ENCODE results near the gene ERGIC1.
"Not testable (repeated sequence)": the region's sequence is repeated elsewhere in the genome, so short reads cannot be mapped to it uniquely, and the experiment has no call there.

The ERGIC1 gene

GRCh38 chr5:172848419-172848818 lies 14.4 kb downstream of the ERGIC1 start:
- DNase-seq (ENCODE audit: low spot score): no peak

DNA sequence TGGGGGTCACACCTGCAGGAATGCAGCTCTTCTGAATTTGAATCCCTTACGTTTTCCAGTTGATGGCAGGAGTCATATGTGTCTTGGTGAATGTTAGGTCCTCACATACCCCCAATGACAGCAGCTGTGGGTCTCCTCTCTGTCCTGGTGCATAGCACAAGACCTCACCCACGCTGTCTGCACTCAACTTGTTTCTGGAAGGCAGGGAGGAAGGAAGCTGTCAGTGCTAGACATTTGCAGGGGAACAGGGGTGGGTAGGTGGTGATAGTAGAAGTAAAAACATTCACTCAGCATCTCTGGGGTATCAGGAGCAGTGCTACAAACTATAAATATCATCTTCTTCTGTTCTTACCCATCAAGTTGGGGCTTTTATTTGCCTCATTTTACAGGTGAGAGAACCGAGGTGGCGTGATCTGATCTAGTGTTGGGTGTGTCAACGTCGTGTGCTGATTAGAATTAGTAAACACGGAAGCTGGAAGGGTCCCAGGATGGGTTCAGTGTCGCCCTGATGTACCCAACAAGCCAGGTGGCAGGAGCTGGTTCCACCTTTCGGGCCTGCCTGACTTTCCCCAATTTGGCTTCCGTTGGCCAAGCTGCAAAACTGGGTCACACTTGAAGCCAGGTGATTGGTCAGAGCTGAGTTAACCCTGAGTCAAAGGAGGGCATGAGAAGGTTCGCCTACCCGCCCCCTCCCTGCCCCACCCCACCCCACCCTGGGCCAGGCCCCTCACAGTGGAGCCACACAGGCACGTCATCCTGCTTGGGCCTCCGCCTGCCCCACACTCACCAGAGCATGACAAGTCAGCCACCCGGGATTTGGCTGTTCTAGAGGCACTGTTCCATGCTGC lies 15.8 kb downstream of the ERGIC1 start:
- no peak for DNase-seq (ENCODE audit: low spot score)

- no peak for DNase-seq (ENCODE audit: low spot score)
Observed at GRCh38 chr5:172850454-172850797, 16.4 kb downstream of the ERGIC1 start.

- not testable (repeated sequence) for DNase-seq (ENCODE audit: low spot score)
Observed at GRCh38 chr5:172851254-172851653, 17.2 kb downstream of the ERGIC1 start.

GRCh38 chr5:172852490-172853354 lies 18.7 kb downstream of the ERGIC1 start:
- DNase-seq (ENCODE audit: low spot score): no peak

GRCh38 chr5:172853355-172853975 lies 19.4 kb downstream of the ERGIC1 start:
- DNase-seq (ENCODE audit: low spot score): no peak

- no peak for DNase-seq (ENCODE audit: low spot score)
Observed at GRCh38 chr5:172854451-172854871, 20.4 kb downstream of the ERGIC1 start.

- no peak for DNase-seq (ENCODE audit: low spot score)
Observed at GRCh38 chr5:172854971-172855370, 20.9 kb downstream of the ERGIC1 start.

- no peak for DNase-seq (ENCODE audit: low spot score)
Observed at GRCh38 chr5:172855597-172856292, 21.7 kb downstream of the ERGIC1 start.

- no peak for DNase-seq (ENCODE audit: low spot score)
Observed at GRCh38 chr5:172856336-172856735, 22.3 kb downstream of the ERGIC1 start.

DNA sequence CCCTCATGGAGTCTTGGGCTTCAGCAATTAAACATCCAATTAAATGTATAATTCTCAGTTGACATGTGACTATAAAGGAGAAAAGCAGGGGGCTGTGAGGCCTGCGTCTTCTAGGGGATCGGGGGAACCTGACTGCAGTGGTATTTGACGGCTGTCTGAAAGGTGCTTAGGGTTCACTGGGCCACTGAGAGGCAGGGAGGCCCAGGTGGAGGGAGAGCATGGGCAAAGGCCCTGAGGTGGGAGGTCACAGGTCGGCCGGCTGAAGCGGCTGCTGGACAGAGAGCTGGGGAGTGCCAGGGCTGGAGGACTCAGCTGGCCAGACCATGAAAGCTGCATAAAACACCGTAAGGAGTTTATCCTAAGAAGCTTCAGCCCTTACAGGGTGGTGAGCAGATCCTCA lies 23.9 kb downstream of the ERGIC1 start:
- no peak for DNase-seq (ENCODE audit: low spot score)

GRCh38 chr5:172858511-172858989 lies 24.5 kb downstream of the ERGIC1 start:
- DNase-seq (ENCODE audit: low spot score): no peak

- DNase-seq (ENCODE audit: low spot score): no peak
Observed at GRCh38 chr5:172858990-172859811, 25.1 kb downstream of the ERGIC1 start.

DNA sequence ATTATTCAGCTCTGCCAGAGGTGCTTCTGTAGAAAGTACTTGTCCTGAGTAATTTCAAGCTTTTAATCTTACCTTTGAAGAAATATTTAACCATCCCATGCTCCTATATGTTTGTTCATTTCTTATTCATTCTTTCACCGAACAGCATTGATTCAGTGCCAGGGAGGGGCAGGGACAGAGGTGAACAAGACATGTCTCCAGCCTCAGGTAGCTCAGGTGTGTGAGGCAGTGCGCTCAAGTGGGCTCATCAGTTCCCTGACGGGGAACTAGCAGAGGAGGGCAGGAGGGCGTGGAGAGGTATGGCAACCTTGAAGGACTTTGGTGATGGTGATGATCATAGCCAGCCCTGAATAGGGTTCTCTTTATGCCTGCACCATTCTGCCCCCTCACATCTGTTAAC lies 25.9 kb downstream of the ERGIC1 start:
- no peak for DNase-seq (ENCODE audit: low spot score)

- DNase-seq (ENCODE audit: low spot score): no peak
Observed at GRCh38 chr5:172860520-172861443, 26.7 kb downstream of the ERGIC1 start.

DNA sequence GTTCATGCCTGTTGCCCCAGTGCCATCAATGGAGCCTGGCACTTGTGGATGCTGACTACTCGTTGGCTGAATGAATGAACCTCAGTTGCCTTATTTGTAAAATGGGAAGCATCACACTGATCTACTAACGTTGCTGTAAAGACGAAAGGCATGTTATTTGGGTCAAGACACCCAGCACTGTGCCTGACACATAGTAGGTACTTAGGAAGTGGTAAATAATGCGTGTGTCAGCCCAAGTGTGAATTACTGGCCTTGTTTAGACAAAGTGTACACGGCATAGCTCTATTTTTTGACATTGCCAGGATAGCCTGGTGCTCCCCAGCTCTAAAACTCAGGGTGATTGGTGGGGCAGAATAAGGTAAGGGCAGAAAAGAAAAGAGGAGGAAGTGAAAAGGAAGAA lies 27.4 kb downstream of the ERGIC1 start:
- no peak for DNase-seq (ENCODE audit: low spot score)

- DNase-seq (ENCODE audit: low spot score): no peak
Observed at GRCh38 chr5:172862165-172862801, 28.2 kb downstream of the ERGIC1 start.

DNA sequence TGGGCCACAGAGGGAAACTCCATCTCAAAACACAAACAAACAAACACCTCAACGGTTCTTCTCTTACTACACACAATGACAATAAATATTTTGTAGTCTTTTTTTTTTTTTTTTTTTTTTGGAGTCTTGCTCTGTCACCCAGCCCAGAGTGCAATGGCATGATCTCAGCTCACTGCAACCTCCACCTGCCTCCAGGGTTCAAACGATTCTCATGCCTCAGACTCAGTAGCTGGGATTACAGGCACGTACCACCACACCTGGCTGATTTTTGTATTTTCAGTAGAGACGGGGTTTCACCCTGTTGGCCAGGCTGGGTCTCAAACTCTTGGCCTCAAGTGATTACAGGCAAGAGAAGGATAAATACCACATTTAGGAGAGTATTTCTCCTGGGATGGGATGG lies 30.1 kb downstream of the ERGIC1 start:
- not testable (repeated sequence) for DNase-seq (ENCODE audit: low spot score)

DNA sequence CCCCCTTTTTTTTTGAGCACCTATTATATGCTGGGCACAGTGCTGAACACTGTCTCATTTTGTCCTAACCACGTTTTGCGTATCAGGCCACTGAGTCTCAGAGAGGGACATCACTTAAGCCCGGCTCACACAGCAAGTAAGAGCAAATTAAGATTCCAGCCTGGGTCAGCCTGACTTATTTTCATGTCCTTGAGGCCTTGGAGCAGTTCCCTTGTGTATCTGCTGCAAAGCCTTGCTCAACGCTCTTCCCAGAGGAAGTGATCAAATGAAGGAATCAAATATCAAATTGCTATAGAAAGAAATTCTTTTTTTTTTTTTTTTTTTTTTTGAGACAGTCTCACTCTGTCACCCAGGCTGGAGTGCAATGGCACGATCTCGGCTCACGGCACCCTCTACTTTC lies 30.7 kb downstream of the ERGIC1 start:
- no peak for DNase-seq (ENCODE audit: low spot score)

All from CD4-positive, alpha-beta T cell treated with Interleukin-6 at 100 ng/mL for 8 hours (primary cell).